Inferior parietal cortex (tissue), 1 donor: ENCODE results near the gene PLCL1.
"Not testable (repeated sequence)": the region's sequence is repeated elsewhere in the genome, so short reads cannot be mapped to it uniquely, and the experiment has no call there.

Experiments used
- DNase-seq: peaks from one replicate; pipeline ENCODE4 v3.0.0-alpha.2; 2016; ENCODE audit errors: extremely low spot score

The PLCL1 gene

GRCh38 chr2:198000417-198000816 lies 196.0 kb downstream of the PLCL1 start:
- no peak for DNase-seq

DNA sequence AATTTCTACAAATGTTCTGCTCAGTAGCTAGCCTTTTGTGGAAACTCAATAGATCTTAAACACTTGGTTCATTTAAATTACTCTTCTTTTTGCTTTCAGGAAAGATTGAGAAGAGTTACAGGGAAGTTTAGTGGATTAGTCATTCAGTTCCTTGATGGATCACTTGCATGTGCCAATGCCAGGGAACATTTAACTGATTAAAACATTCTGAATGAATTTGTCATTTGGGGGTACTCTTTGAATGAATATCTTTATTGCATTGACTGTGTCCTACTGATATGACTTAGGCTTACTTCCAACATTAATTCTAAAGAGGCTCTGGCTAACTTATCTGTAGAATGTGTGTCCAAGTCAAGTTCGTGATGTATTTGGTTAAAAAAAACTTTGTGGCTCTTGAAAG lies 199.8 kb downstream of the PLCL1 start:
- DNase-seq: no peak

- DNase-seq: no peak
Measured at GRCh38 chr2:198004921-198005829, 200.8 kb downstream of the PLCL1 start.

- DNase-seq: no peak
Measured at GRCh38 chr2:198006733-198007132, 202.3 kb downstream of the PLCL1 start.

GRCh38 chr2:198008230-198008629 lies 203.8 kb downstream of the PLCL1 start:
- no peak for DNase-seq

GRCh38 chr2:198012025-198012424 lies 207.6 kb downstream of the PLCL1 start:
- DNase-seq: no peak

GRCh38 chr2:198016243-198016642 lies 211.8 kb downstream of the PLCL1 start:
- no peak for DNase-seq

DNA sequence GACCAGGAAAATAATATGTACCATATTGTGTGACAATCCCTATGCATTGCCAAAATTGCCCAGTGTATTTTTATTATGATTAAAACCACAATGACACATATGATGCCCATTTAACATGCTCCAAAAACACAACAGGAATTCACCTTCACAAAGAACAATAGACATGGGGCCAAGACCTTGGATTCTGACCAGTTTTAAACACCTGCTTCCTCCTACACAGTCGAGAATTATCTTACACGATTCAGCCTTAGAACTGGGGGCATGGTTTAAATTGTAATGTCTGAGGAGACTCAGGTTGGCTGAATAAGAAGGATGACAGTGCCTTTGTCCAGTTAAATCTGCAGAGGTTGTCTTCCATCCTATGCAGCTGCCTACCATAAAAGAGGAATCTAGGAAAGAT lies 212.7 kb downstream of the PLCL1 start:
- DNase-seq: no peak

GRCh38 chr2:198028955-198029354 lies 224.6 kb downstream of the PLCL1 start:
- DNase-seq: no peak

DNA sequence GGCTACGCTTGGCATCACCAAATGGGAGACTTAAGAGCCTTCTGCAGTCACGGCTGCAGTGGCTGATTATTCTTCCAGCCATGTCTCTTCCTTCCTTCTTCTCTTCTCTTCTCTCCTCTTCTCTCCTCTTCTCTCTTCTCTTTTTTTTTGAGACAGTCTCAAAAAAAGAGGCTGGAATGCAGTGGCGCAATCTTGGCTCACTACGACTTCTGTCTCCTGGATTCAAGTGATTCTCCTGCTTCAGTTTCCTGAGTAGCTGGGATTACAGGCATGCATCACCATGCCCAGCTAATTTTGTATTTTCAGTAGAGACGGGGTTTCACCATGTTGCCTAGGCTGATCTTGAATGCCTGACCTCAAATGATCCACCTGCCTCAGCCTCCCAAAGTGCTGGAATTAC lies 225.2 kb downstream of the PLCL1 start:
- DNase-seq: not testable (repeated sequence)

- DNase-seq: no peak
Measured at GRCh38 chr2:198033626-198034025, 229.2 kb downstream of the PLCL1 start.

- DNase-seq: no peak
Measured at GRCh38 chr2:198036029-198036879, 231.9 kb downstream of the PLCL1 start.

GRCh38 chr2:198040835-198041234 lies 236.4 kb downstream of the PLCL1 start:
- DNase-seq: no peak

DNA sequence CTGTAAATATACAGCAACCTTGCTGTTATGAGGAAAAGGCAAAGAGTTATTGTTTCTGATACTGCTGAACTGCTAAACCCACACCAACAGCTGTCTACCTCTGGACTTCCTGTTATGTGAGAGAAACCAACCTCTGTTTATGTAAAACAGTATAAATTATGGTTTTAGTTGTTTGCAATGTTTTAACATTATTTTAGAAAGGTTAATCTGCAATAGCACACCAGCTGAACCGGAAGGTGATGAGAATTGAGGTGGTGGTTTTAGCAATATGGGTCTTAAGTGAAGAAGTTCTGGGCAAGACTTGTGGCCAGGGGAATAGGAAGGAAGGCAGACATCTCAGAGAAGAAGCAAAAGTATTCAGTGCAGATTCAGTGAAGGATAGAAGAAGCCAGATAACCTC lies 237.8 kb downstream of the PLCL1 start:
- DNase-seq: no peak

GRCh38 chr2:198044777-198045176 lies 240.4 kb downstream of the PLCL1 start:
- DNase-seq: no peak

DNA sequence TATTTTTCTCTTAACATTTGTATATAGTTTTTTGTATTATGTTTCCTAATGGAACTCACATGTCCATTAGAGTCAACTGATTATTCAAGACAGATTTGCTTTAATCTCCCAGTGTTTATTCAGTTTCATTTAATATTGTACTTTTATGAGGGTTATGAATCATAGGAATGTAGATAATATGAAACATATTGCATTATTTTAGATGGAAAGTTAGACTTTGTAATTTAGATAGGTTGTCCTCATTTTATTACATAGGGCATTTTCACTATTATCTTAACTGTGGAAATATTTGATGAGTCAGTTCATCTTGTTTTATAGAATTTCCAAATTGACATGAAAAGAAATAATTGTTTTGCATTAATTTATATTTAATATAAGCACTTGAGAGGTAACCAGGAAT lies 240.8 kb downstream of the PLCL1 start:
- DNase-seq: no peak

GRCh38 chr2:198052741-198053140 lies 248.3 kb downstream of the PLCL1 start:
- DNase-seq: no peak

DNA sequence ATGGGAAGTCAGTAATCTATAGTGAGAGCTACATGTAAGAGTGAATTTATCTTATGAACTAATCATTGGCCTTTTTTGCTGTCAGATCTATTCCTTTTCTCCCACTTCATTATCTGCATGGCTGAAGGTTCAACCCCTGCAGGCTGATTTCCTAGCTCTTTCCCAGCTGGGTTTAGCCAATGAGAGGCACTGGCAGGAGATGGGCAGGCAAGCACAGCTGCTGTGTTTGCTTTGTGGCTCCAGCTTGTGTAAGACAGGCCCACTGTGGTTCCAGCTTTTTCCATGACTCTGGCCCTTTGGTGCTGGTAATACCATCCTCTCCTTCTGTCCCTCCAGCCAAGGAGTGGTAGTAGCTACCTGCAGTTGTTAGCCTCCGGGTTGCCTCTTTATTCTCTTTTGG lies 248.8 kb downstream of the PLCL1 start:
- DNase-seq: no peak

GRCh38 chr2:198053776-198054175 lies 249.4 kb downstream of the PLCL1 start:
- DNase-seq: no peak

DNA sequence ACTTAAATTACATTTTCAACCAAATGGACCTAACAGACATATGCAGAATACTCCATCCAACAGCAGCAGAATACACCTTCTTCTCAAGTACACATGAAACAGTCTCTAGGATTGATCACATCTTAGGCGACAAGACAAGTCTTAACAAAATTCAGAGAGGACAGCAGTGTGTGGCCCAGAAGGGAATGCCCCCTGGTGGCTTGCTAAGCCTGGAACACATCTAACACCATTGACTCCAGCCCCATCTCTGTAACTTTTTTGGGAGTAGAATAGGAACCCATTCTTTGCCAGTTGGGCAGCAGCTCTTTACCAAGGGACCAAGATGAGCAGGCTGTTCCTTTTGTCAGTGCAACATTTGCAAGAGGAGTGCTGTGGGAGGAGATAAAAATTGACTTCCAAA lies 249.9 kb downstream of the PLCL1 start:
- DNase-seq: no peak

DNA sequence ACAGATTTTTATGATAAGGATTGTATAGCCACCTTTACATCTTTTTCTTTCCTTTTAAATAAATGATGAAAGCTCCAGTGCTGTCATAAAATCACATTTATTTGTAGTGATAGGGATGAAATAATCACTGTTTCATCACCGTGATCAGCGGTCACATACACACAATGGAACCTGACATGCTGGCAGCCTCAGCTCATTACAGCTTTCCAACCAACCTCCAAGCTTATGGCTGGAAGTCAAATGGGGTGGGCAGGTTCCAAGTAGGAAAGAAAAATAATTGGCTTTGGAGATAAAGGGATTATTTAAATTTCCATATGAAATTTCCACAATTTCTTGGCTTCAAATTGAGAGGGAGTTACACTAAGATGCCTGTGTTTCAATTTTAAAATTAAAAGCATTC lies 251.3 kb downstream of the PLCL1 start:
- no peak for DNase-seq

- no peak for DNase-seq
Measured at GRCh38 chr2:198056836-198057235, 252.4 kb downstream of the PLCL1 start.

- no peak for DNase-seq
Measured at GRCh38 chr2:198059800-198060199, 255.4 kb downstream of the PLCL1 start.
